ENCODE data around the gene ERICH4. TPM values are rescaled to one million over a fixed set of nuclear protein-coding genes. Genes with fewer than 3 reads are reported as not detected.

The ERICH4 gene
- total RNA-seq, 6 experiments from 2014 or later: not detected

DNA sequence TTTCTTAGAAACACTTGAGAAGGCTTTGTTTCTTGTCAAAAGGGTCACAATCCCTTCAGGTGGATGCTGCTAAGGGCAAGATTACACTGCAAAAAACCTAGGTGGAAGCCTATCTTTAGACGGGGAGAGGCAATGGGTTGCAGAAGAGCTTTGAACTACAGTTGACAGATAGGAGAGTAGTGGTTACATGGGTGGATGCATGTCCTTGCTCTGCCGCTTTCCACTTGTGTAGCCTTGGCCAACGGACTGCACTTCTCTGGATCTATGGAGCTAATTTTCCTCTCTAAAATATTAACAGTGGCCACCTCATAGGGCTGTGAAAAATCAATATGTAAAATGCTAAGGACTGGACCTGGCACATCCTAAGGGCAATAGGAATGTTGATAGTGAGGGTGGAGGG, 44.4 kb upstream of the ERICH4 start:
- Histone ChIP-seq H3K36me3 (no peaks in the 10 kb centered on the region), H3K27ac (no peak overlapping the region), H3K9me3 (no peaks in the 10 kb centered on the region), H3K27me3 (no peaks in the 10 kb centered on the region), H3K4me3 (peak overlapping the region; percentile 95 to 96 (median 95)), H3K4me1 (peaks cover 0 to 28% (median 4%) of the 10 kb centered on the region in 4 donors)
- no peak for ATAC-seq
- intact Hi-C loops (cut with DNase I): no loop called here
- WGBS (ENCODE audit: insufficient coverage, low coverage, low lambda C conversion rate, missing lambda C conversion rate): 31% methylated on average over 2 of the region's 3 CpGs
- TF ChIP-seq CTCF (IDR thresholded peaks at IDR 0.05) (no peak), POLR2A (IDR thresholded peaks at IDR 0.05) (no peak)
- DNase-seq: no peak

GRCh38 chr19:41399091-41399490, 43.9 kb upstream of the ERICH4 start:
- no peak overlapping the region for H3K27ac ChIP-seq
- ATAC-seq (no peak), DNase-seq (no peak)
- peaks cover 0 to 28% (median 4%) of the 10 kb centered on the region in 4 donors for H3K4me1 ChIP-seq
- 91% methylated on average over 3 of the region's 3 CpGs for WGBS (ENCODE audit: insufficient coverage, low coverage, low lambda C conversion rate, missing lambda C conversion rate)
- no peaks in the 10 kb centered on the region for H3K9me3 ChIP-seq
- H3K4me3 ChIP-seq: peak overlapping the region in 2 of 3 donors; percentile 95
- TF ChIP-seq POLR2A (IDR thresholded peaks at IDR 0.05) (no peak), CTCF (IDR thresholded peaks at IDR 0.05) (no peak)
- no peaks in the 10 kb centered on the region for H3K36me3 ChIP-seq
- H3K27me3 ChIP-seq: no peaks in the 10 kb centered on the region
- intact Hi-C loops (cut with DNase I): no loop called here

DNA sequence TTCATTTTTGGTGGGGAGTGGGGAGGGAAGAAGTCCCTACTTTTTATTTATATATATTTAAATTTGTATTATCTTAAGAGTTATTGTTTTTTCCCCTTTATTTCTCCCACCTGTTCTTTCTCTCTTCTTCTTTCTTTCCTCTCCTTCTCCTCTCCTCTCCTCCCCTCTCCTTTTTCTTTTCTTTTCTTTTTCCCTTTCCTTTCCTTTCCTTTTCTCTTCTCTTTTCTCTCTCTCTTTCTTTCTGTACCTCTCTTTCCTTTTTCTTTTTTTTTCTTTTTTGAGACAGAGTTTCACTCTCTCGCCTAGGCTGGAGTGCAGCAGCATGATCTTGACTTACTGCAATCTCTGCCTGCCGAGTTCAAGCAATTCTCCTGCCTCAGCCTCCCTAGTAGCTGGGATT, 43.4 kb upstream of the ERICH4 start:
- H3K36me3 ChIP-seq: no peaks in the 10 kb centered on the region
- DNase-seq (no peak), ATAC-seq (no peak)
- H3K9me3 ChIP-seq: no peaks in the 10 kb centered on the region
- no peak overlapping the region for H3K4me3 ChIP-seq
- H3K27ac ChIP-seq: no peak overlapping the region
- H3K27me3 ChIP-seq: no peaks in the 10 kb centered on the region
- WGBS (ENCODE audit: insufficient coverage, low coverage, low lambda C conversion rate, missing lambda C conversion rate): 86% methylated on average over 2 of the region's 2 CpGs
- H3K4me1 ChIP-seq: peaks cover 0 to 28% (median 4%) of the 10 kb centered on the region in 4 donors
- intact Hi-C loops (cut with DNase I): no loop called here
- TF ChIP-seq POLR2A (IDR thresholded peaks at IDR 0.05): no peak
- TF ChIP-seq CTCF (IDR thresholded peaks at IDR 0.05): no peak

DNA sequence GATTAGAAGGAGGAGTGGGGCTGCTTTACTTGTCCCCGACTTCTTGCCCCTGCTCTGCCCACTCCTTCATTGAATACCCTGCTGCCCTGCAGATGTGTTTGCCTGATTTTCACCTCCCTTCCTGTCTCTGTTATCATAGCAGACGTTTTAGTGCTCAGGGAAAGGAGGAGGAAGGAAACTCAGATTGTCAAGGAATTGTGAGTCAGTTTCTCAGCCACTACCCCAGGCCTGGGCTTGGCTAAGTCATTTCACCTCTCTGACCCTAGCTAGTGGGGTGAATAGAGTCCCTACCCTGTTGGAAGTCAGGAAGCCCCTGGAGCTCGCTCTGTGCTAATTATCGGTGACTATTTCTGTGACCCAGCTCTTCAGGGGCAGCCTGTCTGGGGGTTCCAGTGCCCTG, 41.5 kb upstream of the ERICH4 start:
- H3K4me1 ChIP-seq: peaks cover 0 to 18% (median 4%) of the 10 kb centered on the region in 4 donors
- no peaks in the 10 kb centered on the region for H3K27me3 ChIP-seq
- WGBS (ENCODE audit: insufficient coverage, low coverage, low lambda C conversion rate, missing lambda C conversion rate): 80% methylated on average over 3 of the region's 4 CpGs
- no peak for DNase-seq
- H3K36me3 ChIP-seq: no peaks in the 10 kb centered on the region
- ATAC-seq: peak in 1 of 4 donors; percentile 33
- H3K4me3 ChIP-seq: no peak overlapping the region
- intact Hi-C loops (cut with DNase I): no loop called here
- TF ChIP-seq CTCF (IDR thresholded peaks at IDR 0.05) (no peak), POLR2A (IDR thresholded peaks at IDR 0.05) (no peak)
- H3K27ac ChIP-seq: no peak overlapping the region
- no peaks in the 10 kb centered on the region for H3K9me3 ChIP-seq

GRCh38 chr19:41402010-41402409, 40.9 kb upstream of the ERICH4 start:
- Histone ChIP-seq H3K36me3 (no peaks in the 10 kb centered on the region), H3K27ac (no peak overlapping the region), H3K27me3 (no peaks in the 10 kb centered on the region), H3K4me3 (no peak overlapping the region), H3K4me1 (peaks cover 0 to 16% (median 4%) of the 10 kb centered on the region in 4 donors), H3K9me3 (no peaks in the 10 kb centered on the region)
- ATAC-seq: no peak
- DNase-seq: no peak
- 80% methylated on average over 3 of the region's 3 CpGs for WGBS (ENCODE audit: insufficient coverage, low coverage, low lambda C conversion rate, missing lambda C conversion rate)
- TF ChIP-seq POLR2A (IDR thresholded peaks at IDR 0.05): no peak
- TF ChIP-seq CTCF (IDR thresholded peaks at IDR 0.05): no peak
- intact Hi-C loops (cut with DNase I): no loop called here
